Effector memory CD4-positive, alpha-beta T cell (primary cell): ENCODE results near the gene C10orf71.

ENCODE experiments used
- DNase-seq, 3 donors: peaks; one replicate each; pipeline ENCODE4 v3.0.0-alpha.2; 2020
- H3K27ac ChIP-seq: 2 replicates; pipeline ENCODE4 v1.7.0; 2013; ENCODE audit warnings: mild to moderate bottlenecking, low read length, moderate library complexity; ENCODE audit not compliant: insufficient read depth, poor library complexity, severe bottlenecking
- H3K27me3 ChIP-seq: replicated peaks from 2 replicates; pipeline ENCODE4 v1.7.0; 2013; ENCODE audit warnings: mild to moderate bottlenecking, low read length; ENCODE audit not compliant: insufficient read depth, control insufficient read depth, poor library complexity, severe bottlenecking
- H3K36me3 ChIP-seq: 2 replicates; pipeline ENCODE4 v1.7.0; 2013; ENCODE audit warnings: mild to moderate bottlenecking, low read length, moderate library complexity; ENCODE audit not compliant: control insufficient read depth, insufficient read depth
- H3K4me1 ChIP-seq: 2 replicates; pipeline ENCODE4 v1.7.0; 2013; ENCODE audit warnings: low read length, mild to moderate bottlenecking; ENCODE audit not compliant: control insufficient read depth, insufficient read depth, poor library complexity, severe bottlenecking
- H3K4me3 ChIP-seq: 2 replicates; pipeline ENCODE4 v1.7.0; 2013; ENCODE audit warnings: low read length, low read depth, mild to moderate bottlenecking; ENCODE audit not compliant: insufficient read depth, poor library complexity, severe bottlenecking
- H3K9me3 ChIP-seq: 2 replicates; pipeline ENCODE4 v1.7.0; 2013; ENCODE audit warnings: mild to moderate bottlenecking, low read length, moderate library complexity; ENCODE audit not compliant: control insufficient read depth

Gene C10orf71

GRCh38 chr10:49348593-49348992 is 49.6 kb downstream of the C10orf71 start:
- no peaks in the 10 kb centered on the region for H3K4me1 ChIP-seq
- no peak overlapping the region for H3K27ac ChIP-seq
- H3K4me3 ChIP-seq = no peak overlapping the region
- no peaks in the 10 kb centered on the region for H3K36me3 ChIP-seq
- no peaks in the 10 kb centered on the region for H3K27me3 ChIP-seq
- DNase-seq = no peak
- no peaks in the 10 kb centered on the region for H3K9me3 ChIP-seq

- Histone ChIP-seq H3K4me1 (no peaks in the 10 kb centered on the region), H3K27ac (no peak overlapping the region), H3K36me3 (no peaks in the 10 kb centered on the region), H3K4me3 (no peak overlapping the region), H3K27me3 (no peaks in the 10 kb centered on the region), H3K9me3 (no peaks in the 10 kb centered on the region)
- no peak for DNase-seq
These were observed 50.4 kb downstream of the C10orf71 start for GRCh38 chr10:49349390-49349789.

DNA sequence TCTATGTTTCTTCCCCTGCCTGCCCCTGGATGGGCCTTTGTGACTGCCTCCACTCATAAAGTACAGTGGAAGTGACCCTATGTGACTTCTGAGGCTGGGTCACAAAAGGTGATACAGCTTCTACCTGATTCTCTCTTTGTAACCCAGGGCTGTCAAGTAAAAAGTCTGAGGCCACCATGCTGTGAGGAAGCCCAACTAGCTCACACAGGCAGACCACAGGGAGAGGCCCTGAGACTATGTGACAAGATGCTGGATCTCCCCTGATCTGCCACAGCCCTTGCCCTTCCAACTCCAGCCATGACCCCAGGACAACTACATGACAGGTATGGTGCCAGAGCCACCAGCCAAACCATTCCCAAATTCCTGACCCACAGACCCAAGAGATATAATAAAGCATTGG is 51.2 kb downstream of the C10orf71 start:
- H3K4me3 ChIP-seq = no peak overlapping the region
- H3K27ac ChIP-seq = no peak overlapping the region
- H3K4me1 ChIP-seq = no peaks in the 10 kb centered on the region
- DNase-seq = no peak
- H3K27me3 ChIP-seq = no peaks in the 10 kb centered on the region
- no peaks in the 10 kb centered on the region for H3K36me3 ChIP-seq
- H3K9me3 ChIP-seq = no peaks in the 10 kb centered on the region

DNA sequence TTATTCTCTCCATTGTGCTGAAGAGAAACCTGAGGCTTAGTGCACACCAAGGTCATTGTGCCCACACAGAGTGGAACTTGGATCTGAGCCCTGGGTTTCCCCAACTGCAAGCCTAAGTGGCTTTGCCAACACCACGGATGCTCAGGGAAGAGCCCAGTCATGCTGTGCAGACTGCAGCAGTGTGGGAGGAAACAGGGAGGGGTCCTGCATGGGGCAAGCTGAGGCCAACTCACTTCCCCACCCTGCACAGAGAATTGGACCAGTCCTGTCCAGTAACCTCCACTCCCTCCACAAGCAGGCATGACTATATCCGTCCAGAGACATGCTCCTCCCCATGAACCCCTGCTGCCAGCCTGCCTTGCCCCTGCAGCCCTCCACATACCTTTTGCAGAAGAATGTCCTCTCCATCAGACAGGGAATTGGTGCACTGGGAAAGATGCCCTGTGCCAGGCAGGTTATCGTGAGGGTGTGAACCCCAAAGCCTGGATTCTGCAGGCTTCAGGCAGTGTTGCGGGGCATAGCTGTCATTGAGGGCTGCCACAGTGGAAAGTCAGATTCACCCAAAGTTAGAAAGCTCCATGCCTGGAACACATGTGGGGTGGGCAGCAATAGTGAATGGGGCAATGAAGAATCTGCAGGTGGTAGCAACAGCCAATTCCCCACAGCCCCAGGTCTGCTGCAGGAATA is 52.0 kb downstream of the C10orf71 start:
- no peaks in the 10 kb centered on the region for H3K9me3 ChIP-seq
- no peaks in the 10 kb centered on the region for H3K4me1 ChIP-seq
- no peak overlapping the region for H3K4me3 ChIP-seq
- no peak overlapping the region for H3K27ac ChIP-seq
- H3K27me3 ChIP-seq = no peaks in the 10 kb centered on the region
- no peak for DNase-seq
- H3K36me3 ChIP-seq = no peaks in the 10 kb centered on the region

- Histone ChIP-seq H3K4me1 (no peaks in the 10 kb centered on the region), H3K27ac (no peak overlapping the region), H3K27me3 (no peaks in the 10 kb centered on the region), H3K36me3 (no peaks in the 10 kb centered on the region), H3K9me3 (no peaks in the 10 kb centered on the region), H3K4me3 (no peak overlapping the region)
- no peak for DNase-seq
These were observed 52.7 kb downstream of the C10orf71 start for GRCh38 chr10:49351669-49352068.

GRCh38 chr10:49352323-49352722 is 53.4 kb downstream of the C10orf71 start:
- H3K36me3 ChIP-seq = no peaks in the 10 kb centered on the region
- H3K4me3 ChIP-seq = no peak overlapping the region

GRCh38 chr10:49353026-49353894 is 54.3 kb downstream of the C10orf71 start:
- H3K9me3 ChIP-seq = no peaks in the 10 kb centered on the region
- no peaks in the 10 kb centered on the region for H3K27me3 ChIP-seq
- H3K27ac ChIP-seq = no peak overlapping the region
- H3K4me3 ChIP-seq = no peak overlapping the region
- H3K36me3 ChIP-seq = no peaks in the 10 kb centered on the region
- no peaks in the 10 kb centered on the region for H3K4me1 ChIP-seq
- no peak for DNase-seq

More at GRCh38 chr10:49352323-49352722, 53.4 kb downstream of the C10orf71 start:
- Histone ChIP-seq H3K4me1 (no peaks in the 10 kb centered on the region), H3K27me3 (no peaks in the 10 kb centered on the region), H3K9me3 (no peaks in the 10 kb centered on the region), H3K27ac (no peak overlapping the region)
- DNase-seq = no peak

DNA sequence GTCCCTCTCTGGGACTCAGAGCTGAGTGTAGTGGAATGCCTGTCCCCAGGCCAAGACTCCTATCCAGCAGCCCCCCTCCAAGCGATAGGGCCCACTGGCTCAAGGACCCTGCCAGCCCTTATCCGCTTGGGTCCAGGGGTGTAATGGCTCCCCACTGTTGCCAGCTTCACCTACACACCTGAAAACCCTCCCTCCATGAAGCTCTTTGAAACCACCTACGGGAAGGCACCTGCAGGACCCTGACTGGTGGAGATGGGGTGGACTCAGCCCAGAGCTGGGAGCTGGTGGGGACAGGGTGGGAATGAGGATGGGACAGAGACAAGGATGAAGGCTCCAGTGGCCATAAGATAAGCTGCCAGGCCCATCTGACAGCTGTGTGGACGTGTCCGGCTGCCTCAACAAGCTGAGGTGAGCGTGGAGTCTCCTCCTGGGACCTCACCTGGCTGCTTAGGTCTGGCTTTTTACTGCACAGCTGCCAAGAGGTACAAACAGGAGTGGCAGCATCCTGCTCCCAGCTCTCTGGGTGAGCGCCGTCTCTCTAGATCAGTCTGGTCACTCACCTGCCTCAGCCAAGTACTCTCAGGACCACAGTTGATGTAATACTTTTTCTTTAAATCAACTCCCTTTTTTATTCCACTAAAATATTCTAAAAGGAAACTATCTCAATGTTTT is 55.1 kb downstream of the C10orf71 start:
- Histone ChIP-seq H3K4me1 (no peaks in the 10 kb centered on the region), H3K36me3 (no peaks in the 10 kb centered on the region), H3K27ac (no peak overlapping the region), H3K4me3 (no peak overlapping the region), H3K9me3 (no peaks in the 10 kb centered on the region), H3K27me3 (no peaks in the 10 kb centered on the region)
- DNase-seq = no peak

DNA sequence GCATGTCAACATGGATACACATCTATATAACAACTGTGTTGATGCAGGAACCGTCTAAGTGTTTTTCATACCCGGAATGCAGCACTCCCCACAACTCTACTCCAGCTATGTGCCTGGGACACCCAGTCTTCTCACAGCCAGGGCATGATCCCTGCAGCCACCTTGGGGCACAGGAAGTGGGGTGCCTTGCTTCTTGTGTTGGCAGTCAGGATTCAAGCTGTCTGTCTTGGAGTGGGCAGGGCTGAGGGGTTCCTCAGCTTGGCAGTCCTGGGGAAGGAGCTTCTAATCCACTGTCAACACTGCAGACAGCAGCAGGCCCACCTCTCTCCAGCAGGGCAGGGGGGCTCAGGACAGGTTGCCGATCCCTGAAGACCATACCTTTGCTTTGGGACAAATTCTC is 55.6 kb downstream of the C10orf71 start:
- no peak overlapping the region for H3K27ac ChIP-seq
- H3K4me3 ChIP-seq = no peak overlapping the region
- no peaks in the 10 kb centered on the region for H3K9me3 ChIP-seq
- no peaks in the 10 kb centered on the region for H3K36me3 ChIP-seq
- no peaks in the 10 kb centered on the region for H3K4me1 ChIP-seq
- no peak for DNase-seq
- no peaks in the 10 kb centered on the region for H3K27me3 ChIP-seq

GRCh38 chr10:49355221-49355620 is 56.3 kb downstream of the C10orf71 start:
- Histone ChIP-seq H3K9me3 (no peaks in the 10 kb centered on the region), H3K27me3 (no peaks in the 10 kb centered on the region), H3K4me1 (no peaks in the 10 kb centered on the region), H3K36me3 (no peaks in the 10 kb centered on the region), H3K27ac (no peak overlapping the region), H3K4me3 (no peak overlapping the region)
- no peak for DNase-seq
